BLaER1 (cell line): ENCODE results near the gene RAB17.
A peak's percentile ranks its signal among the peaks of the same experiment; 100 is the strongest.

ENCODE experiments used
- H3K27ac ChIP-seq: shearing (Covaris generic); formaldehyde crosslinking; 2 replicates; pipeline ENCODE4 v1.8.1; 2022
- H3K27me3 ChIP-seq: shearing (Covaris generic); formaldehyde crosslinking; 2 replicates; pipeline ENCODE4 v1.8.1; 2022
- H3K36me3 ChIP-seq: shearing (Covaris generic); formaldehyde crosslinking; 2 replicates; pipeline ENCODE4 v1.8.1; 2022
- H3K4me1 ChIP-seq: shearing (Covaris generic); formaldehyde crosslinking; 2 replicates; pipeline ENCODE4 v1.8.1; 2022
- H3K4me2 ChIP-seq: shearing (Covaris generic); formaldehyde crosslinking; 2 replicates; pipeline ENCODE4 v1.8.1; 2022
- H3K4me3 ChIP-seq: shearing (Covaris generic); formaldehyde crosslinking; 2 replicates; pipeline ENCODE4 v1.8.1; 2022
- H3K9ac ChIP-seq: shearing (Covaris generic); formaldehyde crosslinking; 2 replicates; pipeline ENCODE4 v1.8.1; 2022
- H3K9me3 ChIP-seq: shearing (Covaris generic); formaldehyde crosslinking; 2 replicates; pipeline ENCODE4 v1.8.1; 2022
- H4K20me1 ChIP-seq: shearing (Covaris generic); formaldehyde crosslinking; 2 replicates; pipeline ENCODE4 v1.8.1; 2022
- Cebpa-rat ChIP-seq: shearing (Covaris generic); IDR thresholded peaks from 2 replicates; pipeline ENCODE4 v1.8.1; 2022

Gene RAB17

GRCh38 chr2:237631007-237631785 lies 40.7 kb upstream of the RAB17 start:
- no peak for TF ChIP-seq Cebpa-rat
- Histone ChIP-seq H3K4me2 (peak overlapping the region; percentile 98), H3K4me3 (no peak overlapping the region), H3K4me1 (peaks cover 72% of the 10 kb centered on the region), H3K9ac (peak overlapping the region; percentile 30; the same call in 1 of the 2 replicates), H3K36me3 (peaks cover 54% of the 10 kb centered on the region), H3K27ac (peak overlapping the region; percentile 52), H3K27me3 (peaks cover 29% of the 10 kb centered on the region), H3K9me3 (peaks cover 28% of the 10 kb centered on the region), H4K20me1 (peaks cover 54% of the 10 kb centered on the region)

DNA sequence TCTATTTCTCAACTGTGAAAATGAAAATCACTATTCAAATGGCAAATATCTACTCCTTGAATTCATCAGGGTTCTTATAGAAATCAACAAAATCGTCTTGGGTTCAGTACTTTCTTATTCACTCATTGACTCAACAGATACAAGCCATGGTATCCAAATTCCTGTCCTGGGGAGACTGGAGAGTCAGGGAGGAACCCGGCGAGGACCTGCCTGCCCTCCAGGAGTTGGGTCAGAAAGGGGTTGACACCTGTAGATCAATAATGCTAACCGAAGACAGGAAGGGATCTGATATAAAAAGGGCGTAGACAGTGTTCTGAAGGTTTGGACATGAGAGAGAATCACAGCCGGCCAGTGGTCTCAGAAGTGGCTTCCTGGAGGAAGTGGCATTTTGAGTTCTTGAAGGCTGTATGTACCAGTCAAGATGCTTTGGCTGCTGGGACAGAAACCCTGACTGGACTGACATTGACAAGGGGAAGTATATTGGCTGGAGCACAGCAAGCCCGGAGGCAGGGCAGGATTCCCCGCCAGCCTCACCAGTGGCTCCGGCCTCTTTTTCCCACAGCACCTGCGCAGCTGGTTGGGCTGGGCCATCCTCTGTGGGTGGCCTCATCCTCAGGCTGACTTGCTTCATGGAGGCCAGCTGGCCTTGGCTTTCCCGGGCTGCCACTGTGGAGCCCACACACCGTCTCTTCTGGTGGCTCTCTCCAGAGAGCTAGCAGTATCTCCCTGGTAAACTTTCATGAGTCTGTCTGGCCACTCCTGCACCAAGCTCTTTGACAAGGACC lies 39.9 kb upstream of the RAB17 start:
- Histone ChIP-seq H3K4me3 (no peak overlapping the region), H3K9ac (no peak overlapping the region), H3K36me3 (peaks cover 50% of the 10 kb centered on the region), H3K4me1 (peaks cover 74% of the 10 kb centered on the region), H3K4me2 (peak overlapping the region; percentile 98), H3K9me3 (peaks cover 22% of the 10 kb centered on the region), H4K20me1 (peaks cover 54% of the 10 kb centered on the region), H3K27ac (peak overlapping the region; percentile 52), H3K27me3 (peaks cover 37% of the 10 kb centered on the region)
- TF ChIP-seq Cebpa-rat: no peak

DNA sequence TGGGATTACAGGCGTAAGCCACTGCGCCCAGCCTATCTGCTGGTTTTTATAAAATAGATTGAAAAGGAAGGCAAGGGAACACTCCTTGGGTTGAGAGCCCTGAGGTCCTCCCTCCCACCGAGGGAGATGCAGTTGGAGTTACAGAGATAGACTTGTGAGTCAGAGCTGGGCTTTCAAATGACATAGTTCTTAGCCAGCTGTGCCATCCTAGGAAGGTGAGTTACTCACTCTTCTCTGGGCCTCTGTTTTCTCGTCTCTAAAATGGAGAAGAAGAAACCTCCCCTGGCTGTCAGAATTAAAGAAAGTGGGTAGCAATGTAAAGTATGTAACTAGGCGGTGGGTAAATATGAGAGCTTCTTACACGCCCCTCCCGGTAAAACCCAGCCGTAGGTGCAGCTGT lies 39.2 kb upstream of the RAB17 start:
- H3K9ac ChIP-seq: no peak overlapping the region
- no peak for TF ChIP-seq Cebpa-rat
- H3K4me3 ChIP-seq: no peak overlapping the region
- peaks cover 81% of the 10 kb centered on the region for H3K4me1 ChIP-seq
- peak overlapping the region; percentile 98 for H3K4me2 ChIP-seq
- peaks cover 54% of the 10 kb centered on the region for H4K20me1 ChIP-seq
- peaks cover 16% of the 10 kb centered on the region for H3K9me3 ChIP-seq
- H3K36me3 ChIP-seq: peaks cover 47% of the 10 kb centered on the region
- peaks cover 44% of the 10 kb centered on the region for H3K27me3 ChIP-seq
- no peak overlapping the region for H3K27ac ChIP-seq

DNA sequence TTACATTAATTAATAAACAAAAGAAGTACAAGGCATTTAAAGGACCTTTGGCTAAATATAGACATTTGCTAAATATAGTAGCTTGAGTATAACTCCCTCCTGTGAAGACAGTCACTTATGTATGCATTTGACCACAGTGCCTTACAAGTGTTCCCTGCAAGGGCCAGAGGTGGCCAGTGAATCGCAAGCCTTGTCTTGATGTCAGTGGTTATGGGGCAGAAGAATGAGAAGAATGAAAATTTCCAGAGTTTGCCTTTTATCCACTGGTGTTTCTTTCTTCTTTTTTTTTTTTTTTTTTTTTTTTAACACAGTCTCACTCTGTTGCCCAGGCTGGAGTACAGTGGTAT lies 38.6 kb upstream of the RAB17 start:
- peaks cover 87% of the 10 kb centered on the region for H3K4me1 ChIP-seq
- peaks cover 43% of the 10 kb centered on the region for H3K36me3 ChIP-seq
- H3K9ac ChIP-seq: 0 out of 2 replicates have a peak overlapping the region, but pooled peaks have one; percentile 86
- no peak for TF ChIP-seq Cebpa-rat
- H3K4me2 ChIP-seq: peak overlapping the region; percentile 98
- peak overlapping the region; percentile 88 for H3K4me3 ChIP-seq
- peaks cover 54% of the 10 kb centered on the region for H4K20me1 ChIP-seq
- peaks cover 45% of the 10 kb centered on the region for H3K27me3 ChIP-seq
- H3K9me3 ChIP-seq: peaks cover 10% of the 10 kb centered on the region
- no peak overlapping the region for H3K27ac ChIP-seq

DNA sequence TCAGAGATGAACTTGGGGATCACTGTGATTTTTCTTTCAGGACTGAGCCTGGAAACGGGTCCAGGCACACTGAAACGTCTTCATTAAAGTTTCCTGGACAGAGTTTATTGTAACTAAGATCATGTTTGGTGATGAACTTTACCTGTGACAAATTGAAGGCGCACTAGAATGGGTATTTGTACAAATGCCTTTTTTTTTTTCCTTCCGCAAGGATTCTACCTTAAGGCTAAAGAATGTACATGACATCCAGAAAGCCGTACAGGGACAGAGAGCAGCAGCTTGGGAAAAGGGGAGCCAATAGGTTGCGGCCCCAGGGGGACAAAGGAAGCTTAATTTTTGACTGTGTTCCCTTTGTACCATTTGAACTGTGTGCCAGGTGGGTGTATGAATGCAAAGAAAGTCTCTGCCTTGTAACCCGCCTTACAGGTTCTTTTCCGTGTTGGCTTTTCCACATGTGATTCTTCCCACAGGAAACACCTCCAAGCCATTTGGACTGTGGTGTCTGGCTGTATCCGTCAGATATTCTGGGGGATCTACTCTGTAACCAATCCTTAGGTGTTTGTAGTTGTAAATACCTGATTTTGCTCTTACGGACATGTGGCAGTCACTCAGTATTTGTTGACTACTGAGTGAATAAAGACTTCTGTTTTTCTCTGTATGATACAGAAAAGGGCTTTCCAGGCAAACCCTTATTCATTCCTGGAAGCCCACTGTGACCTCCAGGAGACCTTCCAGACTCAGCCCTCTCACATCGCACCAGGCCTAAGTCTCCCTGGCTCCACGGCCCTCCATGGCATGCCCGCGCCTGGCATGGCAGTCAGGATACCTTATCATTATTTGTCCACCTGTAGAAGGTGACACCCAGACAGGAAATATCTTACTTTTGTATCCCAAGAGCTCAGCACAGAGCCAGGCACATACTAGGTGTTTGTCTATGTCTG lies 38.0 kb upstream of the RAB17 start:
- H3K27ac ChIP-seq: peak overlapping the region; percentile 84
- no peak for TF ChIP-seq Cebpa-rat
- peaks cover 45% of the 10 kb centered on the region for H3K27me3 ChIP-seq
- H3K4me1 ChIP-seq: peaks cover 91% of the 10 kb centered on the region
- peaks cover 54% of the 10 kb centered on the region for H4K20me1 ChIP-seq
- peaks cover 3% of the 10 kb centered on the region; the same call in 1 of the 2 replicates for H3K9me3 ChIP-seq
- H3K36me3 ChIP-seq: peaks cover 37% of the 10 kb centered on the region
- peak overlapping the region; percentile 98 for H3K4me2 ChIP-seq
- peak overlapping the region; percentile 86 for H3K9ac ChIP-seq
- H3K4me3 ChIP-seq: peak overlapping the region; percentile 88

DNA sequence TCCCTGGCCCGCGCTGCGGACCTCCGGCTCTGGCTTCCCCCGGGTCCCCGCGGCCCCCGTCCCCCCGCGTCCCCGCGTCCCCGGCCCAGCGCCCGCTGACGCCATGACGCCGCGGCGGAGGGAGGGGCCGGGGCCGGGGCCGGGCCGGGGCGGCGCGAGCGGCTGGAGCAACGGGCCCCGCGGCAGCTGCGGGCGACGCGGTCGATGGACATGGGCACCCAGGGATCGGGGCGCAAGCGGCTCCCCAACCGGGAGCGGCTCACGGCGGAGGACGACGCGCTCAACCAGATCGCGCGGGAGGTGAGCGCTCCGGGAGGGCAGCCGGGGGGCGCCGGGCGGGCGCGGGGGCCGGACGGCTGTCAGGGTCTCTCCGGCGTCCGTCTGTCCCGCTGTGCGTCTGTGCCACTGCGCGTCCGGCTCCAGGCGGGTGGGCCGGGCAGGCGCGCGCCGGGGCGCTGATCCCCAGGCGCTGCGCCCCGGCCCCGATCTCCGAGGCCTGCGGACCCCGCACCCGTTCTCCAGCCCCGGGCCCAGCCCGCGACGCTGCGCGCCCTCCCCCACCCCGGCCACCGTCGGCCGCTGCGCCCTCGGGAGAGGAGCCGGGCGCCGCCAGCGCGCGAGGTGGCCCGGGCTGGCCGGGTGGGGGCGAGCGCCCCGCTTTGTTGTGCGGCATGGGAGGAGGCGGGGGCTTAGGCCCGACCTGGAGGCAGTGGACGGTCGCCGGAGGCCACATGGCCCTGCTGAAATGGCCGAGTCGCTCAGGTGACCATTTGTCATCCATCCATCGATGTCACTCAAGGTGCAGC lies 37.1 kb upstream of the RAB17 start, which contains the start of gene LRRFIP1:
Gene LRRFIP1, plus strand, starts transcription at position 147 of the 806 bp plus-strand sequence. Its CDS starts 58 bp downstream, at position 205.
- Histone ChIP-seq H3K27me3 (peaks cover 45% of the 10 kb centered on the region), H3K4me2 (peak within 1 kb of the TSS; percentile 98)

DNA sequence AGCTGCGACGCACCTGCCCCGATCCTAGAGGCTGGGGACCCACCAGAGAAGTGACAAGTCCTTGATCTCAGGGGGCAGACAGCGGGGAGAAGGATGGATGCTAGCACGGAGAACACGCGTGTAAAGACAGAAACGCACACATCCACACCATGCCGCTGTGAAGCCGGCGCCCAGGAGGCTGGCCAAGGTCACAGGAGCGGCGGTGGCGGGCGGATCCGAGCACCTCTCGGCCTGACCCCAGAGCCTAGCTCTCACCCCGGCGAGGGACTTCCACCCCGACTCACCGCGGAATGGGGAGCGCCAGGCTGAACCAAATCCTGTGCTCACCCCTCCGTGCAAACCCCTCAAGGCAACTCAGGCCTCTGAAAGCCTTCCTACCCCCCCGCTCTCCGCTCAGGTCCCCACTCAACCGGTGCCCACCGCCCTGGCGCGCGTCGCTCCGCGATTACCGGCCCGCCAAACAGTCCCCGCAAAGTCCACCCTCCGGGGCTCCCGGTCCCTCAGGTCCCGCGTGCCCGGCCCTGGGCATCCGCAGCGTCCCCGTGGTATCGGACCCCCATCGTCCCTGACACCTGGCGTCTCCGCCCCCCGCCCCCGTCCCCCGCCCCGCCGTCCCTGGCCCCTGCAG lies 36.4 kb upstream of the RAB17 start:
- Histone ChIP-seq H3K9me3 (no peaks in the 10 kb centered on the region), H3K4me1 (peaks cover 89% of the 10 kb centered on the region), H3K27ac (no peak overlapping the region), H3K9ac (peak overlapping the region; percentile 60; the same call in 1 of the 2 replicates), H3K27me3 (peaks cover 45% of the 10 kb centered on the region), H3K36me3 (peaks cover 21% of the 10 kb centered on the region), H3K4me3 (peak overlapping the region; percentile 88), H4K20me1 (peaks cover 41% of the 10 kb centered on the region), H3K4me2 (peak overlapping the region; percentile 85)
- no peak for TF ChIP-seq Cebpa-rat

More for the DNA sequence above, 37.1 kb upstream of the RAB17 start, which contains the start of gene LRRFIP1:
- peak within 1 kb of the TSS; percentile 86 for H3K9ac ChIP-seq
- peak within 1 kb of the TSS; percentile 84 for H3K27ac ChIP-seq
- H4K20me1 ChIP-seq: peaks cover 47% of the 10 kb centered on the region
- H3K4me3 ChIP-seq: peak within 1 kb of the TSS; percentile 88
- H3K4me1 ChIP-seq: peaks cover 89% of the 10 kb centered on the region
- peaks cover 28% of the 10 kb centered on the region for H3K36me3 ChIP-seq
- TF ChIP-seq Cebpa-rat: no peak
- H3K9me3 ChIP-seq: no peaks in the 10 kb centered on the region

DNA sequence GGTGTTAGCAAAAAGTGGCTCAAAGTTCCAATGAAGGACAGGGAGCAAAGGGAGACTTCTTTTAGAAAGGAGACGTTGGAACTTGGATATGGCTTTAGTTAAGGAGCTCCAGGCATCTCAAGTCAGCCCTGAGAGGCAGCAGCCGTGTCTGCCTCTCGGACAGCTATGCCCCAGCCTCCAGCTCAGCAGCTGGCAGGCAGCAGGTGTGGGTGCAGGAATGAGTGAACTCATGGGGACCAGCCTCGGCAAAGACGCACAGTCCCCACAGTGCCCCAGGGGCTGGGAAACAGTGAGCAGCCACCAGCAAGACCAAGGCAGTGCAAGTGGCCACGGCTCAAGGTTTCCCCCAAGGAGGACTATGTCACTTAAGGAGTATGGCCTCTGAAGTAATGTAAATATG lies 35.2 kb upstream of the RAB17 start:
- Histone ChIP-seq H4K20me1 (peaks cover 29% of the 10 kb centered on the region), H3K9me3 (no peaks in the 10 kb centered on the region), H3K27me3 (peaks cover 45% of the 10 kb centered on the region), H3K9ac (no peak overlapping the region), H3K36me3 (peaks cover 11% of the 10 kb centered on the region), H3K4me3 (no peak overlapping the region), H3K27ac (no peak overlapping the region), H3K4me1 (peaks cover 86% of the 10 kb centered on the region), H3K4me2 (peak overlapping the region; percentile 85)
- no peak for TF ChIP-seq Cebpa-rat
